Central memory CD4-positive, alpha-beta T cell (primary cell): Measurements from ENCODE around the gene DDC.

Experiments used
- DNase-seq: peaks from one replicate; pipeline ENCODE4 v3.0.0; 2022

DDC gene

DNA sequence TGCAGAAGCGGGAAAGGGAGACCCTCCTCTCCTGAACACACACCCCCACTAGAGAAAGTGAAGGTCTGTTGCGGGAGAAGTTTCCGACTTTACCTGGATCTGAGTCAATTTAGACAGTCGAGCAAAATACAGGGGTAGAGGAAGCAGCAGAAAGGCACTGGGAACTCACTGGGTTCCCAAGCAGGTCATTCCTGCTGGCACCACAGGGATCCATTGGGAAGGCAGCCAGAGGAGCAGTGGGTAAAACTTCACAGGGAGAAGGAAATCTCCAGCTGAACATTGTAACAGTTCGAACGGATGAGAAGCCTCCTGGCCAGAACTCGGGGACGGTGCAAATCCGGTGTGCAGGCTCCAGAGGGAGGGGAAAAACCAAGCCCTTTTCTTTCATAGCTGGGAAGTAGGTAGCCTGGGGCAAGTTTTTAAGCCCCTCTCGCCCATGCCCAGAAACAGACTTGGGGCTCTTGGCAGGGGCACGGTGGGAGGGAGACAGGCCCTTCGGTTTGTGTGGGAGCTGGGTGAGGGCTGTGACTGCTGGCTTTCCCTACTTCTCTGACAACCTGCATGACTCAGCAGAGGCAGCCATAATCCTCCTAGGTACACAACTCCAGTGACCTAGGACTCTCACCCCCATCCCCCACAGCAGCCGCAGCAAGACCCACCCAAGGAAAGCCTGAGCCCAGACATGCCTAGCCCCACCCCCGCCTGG, 51.9 kb downstream of the DDC start:
- DNase-seq = no peak

DNA sequence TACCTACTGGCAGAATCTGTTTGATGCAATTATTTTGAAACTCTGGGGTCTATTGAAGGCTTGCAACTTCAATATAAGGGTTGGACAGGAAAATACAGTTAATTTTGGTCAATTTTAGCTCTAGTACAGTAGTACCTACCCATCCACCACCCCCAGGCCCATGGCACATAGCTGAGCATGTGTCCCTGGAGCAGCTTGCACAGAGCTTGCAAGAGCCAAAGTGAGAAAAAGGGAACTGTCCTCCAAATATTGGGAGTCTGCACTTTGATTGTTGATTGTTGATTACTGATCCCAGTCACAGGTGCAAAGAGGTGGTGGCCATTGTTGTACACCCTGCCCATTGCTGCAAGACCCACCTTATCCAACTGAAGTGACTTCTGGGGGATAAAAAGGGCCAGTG, 52.8 kb downstream of the DDC start:
- no peak for DNase-seq

DNA sequence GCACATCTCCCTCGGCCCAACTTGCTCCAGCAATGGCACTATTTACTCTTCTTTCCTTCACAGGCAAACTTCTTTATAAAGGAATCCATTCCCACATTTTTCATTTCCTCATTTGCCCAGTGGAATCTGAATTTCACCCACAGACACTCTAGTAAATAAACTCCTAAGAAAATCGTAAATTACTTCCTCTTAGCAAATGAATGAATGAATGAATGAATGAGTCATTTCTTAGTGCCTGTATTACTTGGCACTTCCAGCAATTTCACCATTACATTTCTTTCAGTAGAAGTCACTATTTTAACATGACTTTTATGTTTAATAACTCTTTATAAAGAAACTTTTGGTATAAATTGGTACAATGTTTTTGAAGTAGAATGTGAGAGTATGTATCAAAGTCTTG, 55.7 kb downstream of the DDC start:
- DNase-seq = no peak

DNA sequence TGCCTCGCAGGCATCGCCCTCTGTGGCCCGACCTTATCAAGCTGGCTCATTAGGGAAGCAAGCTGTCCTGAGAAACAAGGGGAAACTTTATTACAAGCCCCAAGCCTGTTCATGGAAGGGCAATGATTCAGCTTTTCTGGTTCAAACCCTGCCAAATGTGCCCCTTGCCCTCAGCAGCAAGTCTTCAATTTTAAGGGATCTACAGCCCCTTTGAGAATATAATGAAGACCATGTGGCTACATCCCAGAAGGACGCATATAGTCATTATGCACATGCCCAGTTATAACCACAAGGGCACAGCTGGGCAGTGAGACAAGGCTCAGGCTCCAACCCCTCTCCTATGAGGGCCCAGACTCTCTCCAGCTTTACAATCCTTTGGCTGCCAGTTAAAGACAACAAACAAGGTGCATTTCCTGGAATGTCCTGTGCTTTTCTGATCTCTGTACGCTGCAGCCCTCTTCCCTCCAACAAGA, 56.7 kb downstream of the DDC start:
- no peak for DNase-seq

DNA sequence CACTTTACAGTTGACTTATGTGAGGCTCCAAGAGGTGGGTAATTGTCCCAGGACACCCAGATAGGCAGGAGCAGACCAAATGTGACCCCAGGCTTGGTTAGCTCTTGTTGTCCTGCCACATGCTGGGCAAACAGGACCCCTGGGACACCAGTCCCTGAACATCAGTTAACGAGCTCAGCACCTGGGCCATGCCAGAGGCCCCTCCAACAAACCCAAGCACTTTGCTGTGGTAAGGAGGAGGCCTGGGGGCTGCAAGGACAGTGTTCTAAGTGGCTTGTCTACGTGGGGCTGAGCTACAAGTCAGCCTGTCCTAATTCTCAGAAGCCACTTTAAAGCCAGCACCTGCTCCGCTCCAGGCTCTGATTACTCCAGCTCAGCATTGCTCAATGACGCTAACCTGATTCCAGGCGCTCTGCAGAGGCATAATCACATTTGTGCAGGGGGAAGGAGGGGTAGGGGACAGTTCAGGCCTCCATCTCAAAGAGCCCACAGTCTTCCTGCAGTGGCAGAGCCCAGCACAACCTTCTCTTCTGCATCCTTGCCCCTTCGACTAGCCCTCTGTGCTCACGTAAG, 57.2 kb downstream of the DDC start:
- DNase-seq = no peak

DNA sequence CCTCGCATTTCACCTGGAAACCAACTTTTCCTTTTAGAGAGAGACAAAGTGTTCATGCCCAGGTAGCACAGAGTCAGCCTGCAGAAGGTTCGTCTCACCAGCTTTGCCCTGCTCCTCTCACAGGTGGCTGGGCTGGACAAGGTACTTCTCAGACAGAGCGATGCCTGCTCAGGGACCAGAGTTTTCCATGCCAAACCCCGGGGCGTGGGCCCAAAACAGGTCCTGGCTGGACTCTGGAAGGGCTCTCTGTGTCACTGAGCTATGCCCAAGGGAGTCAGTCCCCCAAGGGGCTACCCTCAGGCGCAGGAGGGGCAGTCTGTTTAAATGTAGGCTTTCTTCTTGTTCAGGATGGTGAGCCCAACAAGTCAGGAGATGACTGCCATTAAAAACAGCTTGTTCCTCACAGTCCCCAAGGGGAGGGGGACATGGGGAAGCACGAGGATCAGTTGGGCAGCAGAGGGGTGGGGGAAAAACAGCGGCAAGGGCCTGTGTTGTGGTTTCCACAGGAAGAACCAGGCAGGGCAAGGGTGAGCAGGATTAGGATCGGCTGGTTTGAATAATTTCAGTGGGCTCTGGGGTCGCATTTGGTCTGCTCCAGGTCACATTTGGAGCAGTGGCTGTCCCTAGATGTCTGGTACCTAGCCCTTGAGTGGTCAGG, 59.5 kb downstream of the DDC start:
- no peak for DNase-seq

DNA sequence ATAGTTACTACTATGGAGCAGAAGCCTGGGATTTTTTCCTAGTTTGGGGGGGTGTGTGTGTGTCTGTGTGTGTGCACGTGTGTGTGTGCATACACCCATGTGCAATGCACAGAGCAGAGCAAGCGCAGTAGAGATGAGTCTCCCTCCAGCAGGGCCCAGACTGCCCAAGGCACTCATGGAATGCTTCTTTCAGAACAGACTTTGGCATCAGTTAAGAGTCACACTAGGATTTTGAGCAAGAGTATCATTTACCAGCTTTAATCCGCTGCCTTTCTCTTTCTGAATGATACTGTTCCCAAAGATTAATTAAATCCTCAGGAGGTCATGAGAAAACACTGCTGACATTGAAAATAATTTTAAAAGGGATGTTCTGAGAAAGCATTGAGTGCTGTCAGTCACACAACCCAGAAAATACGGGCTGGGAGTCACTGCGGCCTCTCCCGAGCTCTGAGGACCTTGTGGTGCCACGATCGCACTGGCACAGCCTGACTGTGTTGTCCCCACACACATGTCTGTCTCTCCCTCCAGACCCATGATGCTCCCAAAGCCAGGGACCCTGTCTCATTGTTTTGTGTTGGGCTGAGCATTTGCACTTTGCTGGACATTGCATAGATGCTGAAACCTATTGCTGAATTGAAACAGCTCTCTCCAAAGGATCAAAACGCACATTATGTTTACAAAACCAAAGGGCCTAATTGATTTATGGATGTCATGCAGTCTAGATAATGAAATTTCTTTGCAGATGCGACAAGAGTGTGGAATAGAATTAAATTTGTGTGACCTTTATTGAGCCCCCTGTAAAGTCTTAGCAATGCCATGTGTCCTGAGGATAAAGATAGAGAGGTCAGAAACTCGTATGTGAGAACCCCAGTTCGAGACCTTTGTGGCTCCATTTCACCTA, 60.3 kb downstream of the DDC start:
- no peak for DNase-seq

DNA sequence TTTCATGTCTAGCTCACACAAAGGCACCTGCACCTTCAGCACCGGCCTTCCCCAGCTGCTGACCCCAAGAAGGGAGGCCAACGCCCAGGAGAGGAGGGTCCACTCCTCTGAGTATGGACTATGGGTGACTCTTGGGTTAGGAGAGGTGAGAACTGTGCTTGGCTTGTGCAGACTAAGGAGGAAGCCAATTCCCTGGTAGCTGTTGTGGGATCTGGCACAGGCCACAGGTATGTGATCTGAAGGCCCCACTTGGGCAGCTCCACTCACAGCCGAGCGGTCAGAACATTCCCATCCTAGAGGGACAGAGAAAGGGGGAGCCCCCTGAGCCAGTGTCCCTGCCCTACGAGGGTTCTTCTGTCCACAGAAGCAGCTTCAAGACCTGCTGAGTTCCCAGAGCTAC, 62.3 kb downstream of the DDC start:
- DNase-seq = no peak

DNA sequence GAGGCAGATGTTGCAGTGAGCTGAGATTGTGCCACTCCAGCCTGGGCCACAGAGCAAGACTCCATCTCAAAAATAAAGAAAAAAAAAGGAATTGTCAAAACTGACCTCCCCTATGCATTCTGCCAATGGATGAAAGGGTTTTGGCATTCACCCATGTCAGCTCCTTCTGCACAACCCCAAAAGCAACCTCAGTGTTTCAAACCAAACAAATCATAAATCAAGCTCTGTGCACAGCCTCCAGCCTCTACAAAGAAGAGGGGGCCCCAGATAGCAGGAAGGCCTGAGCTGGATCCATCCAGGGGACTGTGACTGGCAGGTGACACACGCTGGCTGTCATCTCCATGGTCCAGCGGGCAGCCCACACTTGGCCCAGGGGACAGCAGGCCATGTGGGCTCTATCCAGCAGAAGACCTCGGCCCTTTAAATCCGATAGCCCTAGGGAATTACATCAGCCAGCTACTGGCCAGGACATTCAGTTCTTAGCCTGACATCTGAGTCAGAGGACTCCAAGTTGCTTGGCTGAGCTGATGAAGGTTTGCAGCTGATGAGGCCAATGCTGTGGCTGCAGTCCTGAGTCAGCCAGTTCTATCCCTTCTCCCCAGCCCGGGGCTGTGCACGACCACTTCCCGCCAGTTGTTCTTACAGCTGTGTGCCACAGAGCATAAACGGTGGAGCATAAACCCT, 63.1 kb downstream of the DDC start:
- no peak for DNase-seq

DNA sequence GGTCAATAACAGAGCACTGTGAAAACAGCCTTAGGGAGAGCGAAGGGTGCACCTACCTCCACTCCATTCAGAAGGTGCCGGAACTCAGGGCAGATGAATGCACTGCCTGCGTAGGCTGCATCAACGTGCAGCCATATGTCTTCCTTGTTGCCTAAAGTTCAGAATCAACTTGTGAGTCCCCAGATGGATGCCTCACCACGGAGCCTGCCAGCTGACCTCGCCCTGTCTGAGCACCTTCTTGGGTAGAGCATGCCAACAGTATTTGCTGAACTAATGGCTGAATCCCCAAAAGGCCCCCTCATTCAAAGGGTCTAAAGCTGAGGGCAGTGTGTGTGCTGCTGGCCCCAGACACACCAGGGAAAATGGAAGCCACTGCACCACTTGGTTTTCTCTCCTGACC, 66.1 kb downstream of the DDC start:
- DNase-seq = no peak

DNA sequence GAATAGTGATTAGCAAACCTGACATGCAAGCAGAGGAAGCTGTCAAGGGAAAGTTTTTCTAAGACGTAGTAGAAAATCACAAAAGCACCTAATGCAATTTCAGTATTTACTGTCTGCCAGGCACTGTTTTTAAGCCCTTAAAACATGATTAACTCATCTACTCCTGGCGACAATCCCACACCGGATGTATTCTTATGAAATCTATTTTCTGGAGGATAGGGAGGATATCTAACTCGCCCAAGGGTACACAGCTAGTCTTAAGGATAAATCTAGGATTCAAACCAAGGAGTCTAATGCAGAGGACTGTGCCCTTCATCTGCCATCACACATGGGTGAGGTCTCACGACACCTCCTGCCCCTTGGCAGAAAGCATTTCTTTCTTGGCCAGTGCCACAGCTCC, 67.2 kb downstream of the DDC start:
- no peak for DNase-seq

DNA sequence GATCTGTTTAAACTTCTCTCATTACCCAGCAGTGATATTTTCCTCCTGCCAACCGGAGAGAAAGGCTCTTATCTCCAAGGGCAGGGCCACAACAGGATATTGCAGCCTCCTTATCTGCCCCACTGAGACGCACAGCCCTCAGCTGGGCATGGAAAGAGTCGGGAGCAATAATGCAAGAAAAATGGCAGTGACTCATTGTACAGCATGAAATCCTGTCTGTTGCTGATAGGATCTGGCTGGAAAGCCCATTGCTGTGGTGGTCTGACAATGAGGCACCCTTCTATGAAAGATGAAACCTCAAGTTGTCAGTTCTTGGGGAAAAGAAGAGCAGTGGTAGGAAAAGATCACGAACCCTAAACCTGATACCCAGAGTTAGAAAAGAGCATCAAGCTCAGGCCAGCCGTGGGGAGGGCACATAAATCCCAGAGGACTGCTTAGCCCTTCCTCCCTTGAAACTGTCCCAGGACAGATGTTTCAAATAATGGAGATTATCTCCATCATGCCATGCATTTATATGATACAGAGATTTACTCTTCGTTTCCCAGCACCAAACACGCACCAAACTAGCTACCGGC, 68.0 kb downstream of the DDC start:
- DNase-seq = no peak

DNA sequence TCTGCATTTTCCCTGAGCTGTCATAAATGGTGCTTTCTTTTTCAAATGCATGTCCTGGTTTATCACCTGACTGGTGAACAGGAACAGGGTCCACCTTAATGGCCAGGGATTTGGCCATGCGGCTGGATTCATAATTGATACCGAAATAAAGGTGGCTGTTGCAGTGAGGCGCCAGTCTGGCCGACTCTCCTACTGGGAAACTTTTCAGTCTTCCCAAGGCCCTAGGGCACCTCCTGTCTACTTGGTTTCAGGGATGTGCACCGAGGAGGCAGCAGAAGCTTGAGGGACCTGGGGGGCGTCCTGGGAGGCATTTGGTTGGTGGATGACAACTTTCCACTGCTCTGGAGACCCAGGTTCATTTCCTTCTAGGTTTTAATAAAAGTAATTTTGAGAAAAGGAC, 68.6 kb downstream of the DDC start:
- no peak for DNase-seq

DNA sequence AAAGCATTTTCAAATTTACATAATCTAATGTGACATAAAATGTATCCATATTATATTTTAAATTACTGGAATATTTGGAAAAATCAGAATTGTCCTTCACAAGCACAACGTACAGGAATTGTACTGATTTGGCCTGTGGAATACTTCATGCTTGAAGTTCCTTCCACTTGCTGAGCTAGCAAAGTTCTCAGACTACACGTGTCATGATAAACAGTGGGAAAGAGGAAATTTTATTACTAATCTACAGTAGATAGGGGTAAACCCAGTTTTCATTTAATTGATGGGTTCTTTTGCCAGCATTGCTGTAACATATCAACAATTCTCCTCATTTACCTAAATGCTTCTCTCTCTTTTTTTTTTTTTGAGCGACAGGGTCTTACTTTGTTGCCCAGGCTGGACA, 69.5 kb downstream of the DDC start:
- DNase-seq = no peak

DNA sequence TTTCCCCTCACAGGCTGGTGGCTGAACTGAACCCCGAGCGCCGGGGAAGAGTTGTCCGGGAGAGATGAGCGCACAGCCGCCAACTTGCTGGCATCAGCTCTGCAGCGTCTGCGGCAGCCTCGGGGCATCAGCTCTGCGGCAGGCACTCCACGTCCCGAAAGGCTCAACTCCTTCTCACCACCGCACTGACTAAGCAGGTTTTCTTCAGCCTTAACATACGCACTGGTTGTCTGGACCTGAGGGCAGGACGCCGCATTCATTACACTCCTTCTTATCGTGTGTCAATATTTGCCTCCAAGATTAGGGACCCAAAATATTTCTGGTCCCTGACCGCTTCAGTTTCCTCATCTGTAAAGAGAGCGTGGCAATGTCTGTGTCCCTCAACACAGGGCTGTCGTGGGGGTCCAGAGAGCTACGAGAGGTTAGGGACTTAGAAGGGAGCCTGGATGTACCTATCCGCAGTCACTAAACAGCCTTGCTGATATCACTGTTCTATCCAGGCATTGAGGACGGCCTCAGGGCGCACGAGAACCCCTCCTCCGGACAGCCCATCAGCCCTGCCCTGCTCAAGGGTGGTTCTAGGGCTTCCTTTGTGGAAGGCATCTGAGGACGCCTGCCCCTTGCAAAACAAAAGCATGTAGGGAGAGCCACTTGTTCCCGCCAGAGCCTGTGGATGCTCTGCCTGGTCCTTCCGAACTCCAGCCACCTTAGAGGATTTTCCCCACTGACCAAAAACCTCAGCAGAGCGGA, 72.3 kb downstream of the DDC start:
- DNase-seq = no peak

DNA sequence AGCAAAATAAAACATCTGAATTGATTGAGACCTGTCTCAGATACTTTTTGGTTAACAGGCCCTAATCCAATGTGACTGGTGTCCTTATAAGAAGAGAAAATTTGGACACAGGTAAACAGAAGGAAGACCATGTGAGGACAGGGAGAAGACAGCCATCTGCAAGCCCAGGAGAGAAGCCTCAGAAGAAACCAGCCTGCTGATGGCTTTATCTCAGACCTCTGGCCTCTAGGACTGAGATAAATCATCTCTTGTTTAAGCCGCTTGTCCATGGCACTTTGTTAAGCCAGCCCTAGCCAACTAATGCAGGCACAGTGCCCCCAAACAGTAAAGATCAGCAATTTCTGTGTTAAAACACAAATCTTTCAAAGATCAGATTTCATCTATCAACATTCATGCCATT, 73.3 kb downstream of the DDC start:
- no peak for DNase-seq

DNA sequence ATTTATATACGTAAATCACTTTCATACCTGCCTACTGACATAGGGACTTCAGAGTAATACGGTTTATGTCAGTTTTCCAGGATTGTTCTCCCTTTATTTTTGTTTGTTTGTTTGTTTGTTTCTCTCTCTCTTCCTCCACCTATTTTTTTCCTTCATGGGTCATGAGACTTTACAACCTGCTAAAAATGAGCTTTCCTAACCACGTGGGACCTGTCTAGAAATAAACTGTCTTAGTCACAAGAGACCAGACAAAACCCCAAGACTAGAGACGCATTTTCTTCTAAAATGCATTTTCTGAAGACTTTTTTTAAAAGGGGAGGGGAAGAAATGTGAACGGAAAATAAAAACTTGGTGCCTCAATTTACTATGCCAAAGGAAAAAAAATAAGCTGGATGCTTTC, 74.0 kb downstream of the DDC start:
- no peak for DNase-seq

DNA sequence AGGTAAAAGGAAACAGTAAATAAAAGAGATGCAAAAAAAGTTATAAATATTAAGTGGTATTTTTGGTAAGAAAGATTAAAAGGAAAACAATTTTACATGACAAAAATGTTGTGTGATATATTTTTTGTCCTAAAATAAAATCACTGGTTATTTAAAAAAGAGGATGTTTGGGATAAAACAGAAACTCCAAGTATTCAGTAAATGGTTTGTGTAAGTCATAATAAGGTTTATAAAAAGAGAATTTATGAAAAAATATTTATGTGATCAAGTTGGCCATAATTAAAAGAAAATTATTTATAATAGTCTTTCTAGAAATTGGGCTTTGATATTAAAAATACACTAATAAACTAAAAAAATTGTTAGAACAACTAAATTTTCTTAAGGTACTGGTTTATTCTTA, 76.8 kb downstream of the DDC start:
- DNase-seq = no peak

DNA sequence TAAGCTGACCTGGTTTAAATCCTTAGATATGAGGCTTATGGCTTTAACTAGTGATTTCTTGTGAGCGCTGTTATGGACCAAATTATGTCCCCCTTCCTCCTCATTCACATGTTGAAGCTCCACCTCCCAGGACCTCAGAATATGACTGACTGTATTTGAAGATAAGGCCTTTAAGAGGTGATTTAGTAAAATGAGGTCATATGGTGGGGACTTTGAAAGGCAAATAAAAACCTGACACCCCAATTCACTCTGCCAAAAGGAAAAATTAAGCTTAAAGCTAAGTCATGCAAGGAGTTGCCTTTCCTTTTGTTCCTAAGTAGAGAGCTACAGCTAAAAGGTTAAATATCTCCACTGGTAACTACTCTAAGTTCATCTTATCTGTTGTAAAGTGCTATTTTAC, 78.7 kb downstream of the DDC start:
- DNase-seq = no peak

DNA sequence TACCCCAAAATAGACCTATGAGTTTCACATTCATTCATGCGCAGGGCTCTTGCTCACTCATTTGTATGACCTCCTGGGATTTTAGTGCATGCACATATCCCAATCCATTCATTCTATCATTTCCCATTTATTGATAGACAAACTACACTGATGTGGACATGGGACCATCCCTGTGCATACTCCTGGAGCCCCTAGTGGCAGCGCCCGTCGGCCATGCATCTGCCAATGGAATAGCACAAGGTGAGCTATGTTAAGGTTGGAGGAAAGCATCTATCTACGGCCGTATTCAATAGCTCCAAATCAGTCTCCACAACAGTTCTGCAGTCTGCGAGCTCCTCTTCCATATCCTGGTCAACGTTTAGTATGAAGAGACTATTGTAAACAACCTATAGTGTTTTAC, 83.3 kb downstream of the DDC start:
- no peak for DNase-seq

DNA sequence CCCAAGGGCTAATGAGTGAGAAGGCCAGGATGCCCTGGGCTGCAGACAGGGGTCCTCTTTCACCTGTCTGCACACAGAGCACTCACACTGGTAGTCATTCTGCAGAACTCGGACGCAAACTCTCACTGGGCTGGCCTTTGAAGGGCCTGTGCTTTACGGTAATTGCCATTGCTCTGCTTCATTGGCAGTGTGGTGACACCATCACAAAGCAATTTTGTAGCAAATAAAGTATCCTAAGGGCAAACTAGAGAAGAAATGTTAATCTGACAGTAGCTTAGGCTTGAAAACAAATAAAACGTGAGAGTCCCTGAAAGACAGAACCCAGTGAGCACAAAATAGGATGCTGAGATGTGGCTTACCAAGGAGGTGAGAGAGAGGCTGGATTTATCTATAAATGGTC, 84.4 kb downstream of the DDC start:
- no peak for DNase-seq
